Nephron progenitor cell (in vitro differentiated cells): ENCODE results near the gene MAST4.

Experiments used
- DNase-seq: peaks from one replicate; pipeline ENCODE4 v3.0.0; 2021
- H3K27ac Mint-ChIP-seq: 2 replicates; pipeline ENCODE4 v1.8.0; 2021; ENCODE audit warnings: mild to moderate bottlenecking, moderate library complexity, mixed read lengths
- H3K27me3 Mint-ChIP-seq: 2 replicates; pipeline ENCODE4 v1.8.0; 2021; ENCODE audit warnings: mild to moderate bottlenecking, low read depth, mixed read lengths; ENCODE audit not compliant: poor library complexity
- H3K36me3 Mint-ChIP-seq: 2 replicates; pipeline ENCODE4 v1.8.0; 2021; ENCODE audit warnings: low read depth, mixed read lengths
- H3K4me1 Mint-ChIP-seq: 2 replicates; pipeline ENCODE4 v1.8.0; 2021; ENCODE audit warnings: mixed read lengths
- H3K4me3 Mint-ChIP-seq: 2 replicates; pipeline ENCODE4 v1.8.0; 2021; ENCODE audit warnings: mild to moderate bottlenecking, moderate library complexity, mixed read lengths
- H3K9me3 Mint-ChIP-seq: 2 replicates; pipeline ENCODE4 v1.8.0; 2021; ENCODE audit warnings: mild to moderate bottlenecking, moderate library complexity, mixed read lengths
- TF ChIP-seq, protein P1 (sequence below): fragments of 200-600 bp; sonication (generic); IDR thresholded peaks from 2 replicates; pipeline ENCODE4 v1.5.0; 2021; ENCODE audit warnings: antibody characterized with exemption

The MAST4 gene

DNA sequence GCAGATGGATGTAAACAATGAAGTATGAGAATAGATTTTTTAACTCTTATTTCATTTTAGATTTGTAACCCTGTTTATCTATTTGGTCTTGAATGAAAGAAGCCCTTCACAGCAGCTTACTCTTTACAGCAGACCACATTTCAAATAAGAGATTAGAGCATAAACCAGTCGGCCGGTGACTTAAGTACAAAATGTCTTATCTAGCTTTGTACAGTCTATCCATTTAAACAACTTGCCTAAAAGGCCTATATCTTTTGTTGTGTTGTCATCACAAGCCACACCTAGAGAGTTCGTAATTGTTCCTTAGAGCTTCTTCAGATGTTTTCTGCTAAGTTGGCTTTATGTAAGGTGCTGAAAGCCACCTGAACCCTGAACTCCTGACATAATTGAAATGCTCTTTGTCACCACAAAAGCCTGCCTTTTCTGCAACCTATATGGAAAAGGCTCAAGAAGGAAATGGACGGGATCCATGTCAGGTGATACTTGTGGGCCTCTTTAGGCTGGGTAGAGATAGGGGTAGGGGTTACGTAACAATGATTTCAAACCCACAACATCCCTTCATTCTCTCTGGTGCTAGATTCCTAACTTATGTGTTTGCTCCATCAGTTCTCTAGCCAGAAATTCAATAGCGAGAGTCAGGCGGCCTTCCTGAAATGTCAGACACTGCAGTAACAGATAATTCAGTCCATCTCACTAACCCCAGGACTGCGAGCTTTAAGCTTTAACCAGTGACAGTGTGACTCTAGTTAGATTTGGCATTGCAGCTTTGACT, 437.9 kb downstream of the MAST4 start:
- Mint-ChIP-seq H3K9me3 (no peaks in the 10 kb centered on the region), H3K4me1 (peaks cover 59% of the 10 kb centered on the region), H3K36me3 (no peaks in the 10 kb centered on the region), H3K27me3 (peaks cover 7% of the 10 kb centered on the region), H3K27ac (peak overlapping the region; percentile 12), H3K4me3 (no peak overlapping the region)
- no peak for DNase-seq
- TF ChIP-seq, protein P1, sequence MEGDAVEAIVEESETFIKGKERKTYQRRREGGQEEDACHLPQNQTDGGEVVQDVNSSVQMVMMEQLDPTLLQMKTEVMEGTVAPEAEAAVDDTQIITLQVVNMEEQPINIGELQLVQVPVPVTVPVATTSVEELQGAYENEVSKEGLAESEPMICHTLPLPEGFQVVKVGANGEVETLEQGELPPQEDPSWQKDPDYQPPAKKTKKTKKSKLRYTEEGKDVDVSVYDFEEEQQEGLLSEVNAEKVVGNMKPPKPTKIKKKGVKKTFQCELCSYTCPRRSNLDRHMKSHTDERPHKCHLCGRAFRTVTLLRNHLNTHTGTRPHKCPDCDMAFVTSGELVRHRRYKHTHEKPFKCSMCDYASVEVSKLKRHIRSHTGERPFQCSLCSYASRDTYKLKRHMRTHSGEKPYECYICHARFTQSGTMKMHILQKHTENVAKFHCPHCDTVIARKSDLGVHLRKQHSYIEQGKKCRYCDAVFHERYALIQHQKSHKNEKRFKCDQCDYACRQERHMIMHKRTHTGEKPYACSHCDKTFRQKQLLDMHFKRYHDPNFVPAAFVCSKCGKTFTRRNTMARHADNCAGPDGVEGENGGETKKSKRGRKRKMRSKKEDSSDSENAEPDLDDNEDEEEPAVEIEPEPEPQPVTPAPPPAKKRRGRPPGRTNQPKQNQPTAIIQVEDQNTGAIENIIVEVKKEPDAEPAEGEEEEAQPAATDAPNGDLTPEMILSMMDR = no peak

DNA sequence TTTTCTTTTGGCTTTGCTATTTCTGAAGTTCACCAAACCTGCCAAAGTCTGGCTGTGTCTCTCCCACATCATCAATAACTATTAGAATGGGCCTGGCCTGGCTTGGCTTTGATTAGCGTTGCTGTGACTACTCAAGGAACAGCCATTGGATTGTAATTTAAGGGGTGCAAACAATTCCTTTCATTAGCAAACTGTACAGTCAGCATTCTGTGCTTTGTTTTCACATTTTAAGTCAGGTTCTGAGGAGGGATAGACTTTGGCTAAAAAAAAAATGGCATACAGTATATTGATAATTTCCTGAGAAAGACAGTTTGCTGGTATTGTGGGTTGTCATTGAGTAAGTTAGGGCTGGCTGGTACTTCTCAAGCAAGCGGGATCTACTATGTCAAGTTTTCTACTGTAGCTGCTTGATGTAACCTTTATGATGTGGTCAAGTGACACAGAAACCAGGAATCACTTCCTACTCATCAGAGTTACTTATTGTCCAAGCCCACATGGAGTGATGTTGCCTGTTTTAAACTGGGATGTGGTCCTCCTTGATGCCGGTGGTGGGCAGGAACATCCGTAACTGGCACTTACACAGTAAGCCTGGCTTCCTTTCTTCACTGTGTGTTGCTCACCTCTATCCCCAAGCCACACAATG, 439.0 kb downstream of the MAST4 start:
- peaks cover 7% of the 10 kb centered on the region for H3K27me3 Mint-ChIP-seq
- peaks cover 49% of the 10 kb centered on the region for H3K4me1 Mint-ChIP-seq
- no peak overlapping the region for H3K27ac Mint-ChIP-seq
- H3K4me3 Mint-ChIP-seq = no peak overlapping the region
- H3K36me3 Mint-ChIP-seq = no peaks in the 10 kb centered on the region
- TF ChIP-seq, protein P1 = no peak
- H3K9me3 Mint-ChIP-seq = no peaks in the 10 kb centered on the region
- DNase-seq = no peak

DNA sequence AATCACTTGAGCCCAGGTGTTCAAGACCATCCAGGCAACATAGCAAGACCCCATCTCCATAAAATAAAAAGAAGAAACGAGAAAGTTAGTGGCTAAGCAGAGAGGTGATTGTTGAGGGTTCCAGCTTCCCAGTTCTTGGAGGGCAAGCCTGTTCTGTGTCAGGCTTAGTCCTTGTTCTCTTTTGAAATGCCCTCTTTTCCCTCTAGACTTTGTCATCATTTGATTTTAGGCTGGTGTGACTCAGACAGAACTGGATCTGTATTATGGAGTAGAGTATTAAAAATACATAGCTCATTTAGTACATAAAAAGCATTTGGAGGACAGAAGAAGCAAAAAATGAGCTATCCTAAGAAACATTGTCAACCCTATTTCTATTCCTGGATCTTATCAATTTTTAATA, 441.0 kb downstream of the MAST4 start:
- Mint-ChIP-seq H3K4me1 (peaks cover 33% of the 10 kb centered on the region), H3K27me3 (peaks cover 7% of the 10 kb centered on the region), H3K9me3 (no peaks in the 10 kb centered on the region), H3K4me3 (no peak overlapping the region), H3K27ac (no peak overlapping the region), H3K36me3 (no peaks in the 10 kb centered on the region)
- TF ChIP-seq, protein P1 = no peak
- no peak for DNase-seq

DNA sequence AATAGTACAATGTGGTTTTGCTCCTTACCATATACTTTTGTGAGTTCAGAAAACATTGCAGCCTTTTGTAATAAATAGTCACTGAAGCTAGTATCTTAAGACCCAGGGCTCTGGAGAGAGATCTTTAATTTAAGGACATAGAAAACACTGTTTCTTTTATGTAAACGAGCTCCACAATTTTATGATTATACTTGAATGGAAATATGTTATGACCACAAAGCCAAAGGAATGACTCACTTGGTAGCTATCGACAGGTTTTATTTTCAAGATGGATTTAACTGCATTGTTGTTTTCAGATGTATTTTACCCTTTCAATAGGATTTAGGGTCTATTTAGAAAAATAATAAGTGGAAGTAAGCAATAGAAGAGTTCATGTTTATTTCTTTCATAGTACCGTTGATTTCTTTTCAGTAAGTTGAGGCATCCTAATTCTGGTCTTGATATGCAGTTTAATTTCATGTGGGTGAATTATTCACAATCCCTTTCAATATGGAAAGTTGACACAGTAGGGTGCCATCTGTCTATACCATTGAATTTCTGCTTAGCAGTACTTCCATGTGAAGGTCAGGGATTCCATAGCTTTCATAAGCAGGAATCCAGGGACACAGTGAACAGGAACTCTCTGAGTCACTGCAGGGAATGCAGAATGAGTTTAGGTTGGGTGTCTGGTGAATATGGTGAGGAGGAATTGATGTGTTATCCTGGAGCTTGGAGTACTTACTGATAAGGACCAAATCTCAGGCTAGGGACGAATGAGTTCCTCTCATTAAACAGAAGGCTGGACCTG, 442.8 kb downstream of the MAST4 start:
- H3K27ac Mint-ChIP-seq = no peak overlapping the region

DNA sequence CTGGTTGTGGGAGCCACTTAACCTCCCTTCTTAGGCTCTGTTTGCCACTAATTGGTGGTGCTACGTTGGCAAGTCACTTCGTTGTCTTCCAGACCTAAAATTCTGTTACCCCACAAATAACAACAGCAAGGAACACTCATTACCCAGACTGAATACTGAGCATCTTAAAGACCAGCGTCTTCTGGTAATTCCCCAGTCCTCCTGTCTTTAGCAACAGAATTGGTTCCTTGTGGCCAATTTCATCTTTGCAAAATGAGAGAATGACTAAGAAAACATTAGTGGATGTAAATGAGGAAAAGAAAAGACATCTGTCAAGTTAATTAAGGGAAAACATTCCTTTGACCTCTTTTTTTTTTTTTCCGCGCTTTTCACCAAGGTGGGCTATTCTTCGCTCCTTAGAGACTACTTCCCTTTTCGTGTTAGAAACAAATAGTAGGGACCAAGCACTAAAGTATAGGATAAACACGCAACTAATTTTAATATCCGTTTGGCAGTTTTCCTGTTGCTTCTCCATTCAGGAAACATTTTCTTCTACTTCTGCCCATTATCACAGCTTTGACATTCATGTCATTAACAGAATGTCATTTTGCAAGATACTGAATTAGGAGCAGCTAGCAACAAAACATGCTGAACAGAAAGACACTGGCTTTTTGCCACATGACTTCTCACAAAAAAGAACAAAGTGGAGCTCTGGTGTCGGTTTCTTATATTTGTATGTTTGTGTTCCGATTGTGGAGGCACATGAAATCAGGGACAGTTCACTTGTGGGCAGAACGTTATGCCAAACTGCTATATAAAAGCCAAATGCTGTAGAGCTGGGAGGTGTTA, 446.2 kb downstream of the MAST4 start:
- Mint-ChIP-seq H3K36me3 (no peaks in the 10 kb centered on the region), H3K27me3 (no peaks in the 10 kb centered on the region), H3K9me3 (no peaks in the 10 kb centered on the region), H3K27ac (peak overlapping the region; percentile 21), H3K4me1 (peaks cover 19% of the 10 kb centered on the region), H3K4me3 (no peak overlapping the region)
- DNase-seq = no peak
- TF ChIP-seq, protein P1 = no peak

More for the DNA sequence above, 442.8 kb downstream of the MAST4 start:
- Mint-ChIP-seq H3K27me3 (peaks cover 7% of the 10 kb centered on the region), H3K4me3 (no peak overlapping the region), H3K36me3 (no peaks in the 10 kb centered on the region), H3K9me3 (no peaks in the 10 kb centered on the region), H3K4me1 (peaks cover 26% of the 10 kb centered on the region)
- DNase-seq = no peak
- TF ChIP-seq, protein P1 = no peak
